Large intestine (tissue), 3 donors: ENCODE measurements around the gene PPP2R3A. TPM values are rescaled to one million over a fixed set of nuclear protein-coding genes. Genes with fewer than 3 reads are reported as not detected.

Experiments
- DNase-seq, 2 donors: peaks; one replicate each; pipeline versions ENCODE4 v3.0.0 to v3.0.0-alpha.2; 2013
- H3K27ac ChIP-seq: one replicate; pipeline ENCODE4 v1.5.1; 2013; ENCODE audit warnings: low read length
- H3K27me3 ChIP-seq: 2 replicates; pipeline ENCODE4 v1.6.1; 2013; ENCODE audit warnings: low read length; ENCODE audit not compliant: control insufficient read depth, insufficient read depth
- H3K36me3 ChIP-seq: 2 replicates; pipeline ENCODE4 v1.6.1; 2013; ENCODE audit warnings: low read length; ENCODE audit not compliant: control insufficient read depth, insufficient read depth
- H3K4me1 ChIP-seq: one replicate; pipeline ENCODE4 v1.6.1; 2013; ENCODE audit warnings: low read length; ENCODE audit not compliant: control insufficient read depth, insufficient read depth
- H3K4me3 ChIP-seq: one replicate; pipeline ENCODE4 v1.5.1; 2013; ENCODE audit warnings: low read length
- H3K9me3 ChIP-seq: one replicate; pipeline ENCODE4 v1.6.1; 2013; ENCODE audit warnings: mild to moderate bottlenecking, low read depth, low read length, moderate library complexity; ENCODE audit not compliant: control insufficient read depth
- WGBS: methylation state at CpG from one replicate; pipeline ENCODE4 v1.1.5; 2013; ENCODE audit warnings: low lambda C conversion rate; ENCODE audit not compliant: insufficient coverage; 5-methylcytosine and 5-hydroxymethylcytosine counted together
- polyA plus RNA-seq: library from polyadenylated mRNA; unstranded; fragments of 120-200 nt; gene quantifications from one replicate; pipeline ENCODE4 v1.2.1, GENCODE V29; 2013

PPP2R3A gene
- polyA plus RNA-seq, 1 donor = 7.4 TPM

DNA sequence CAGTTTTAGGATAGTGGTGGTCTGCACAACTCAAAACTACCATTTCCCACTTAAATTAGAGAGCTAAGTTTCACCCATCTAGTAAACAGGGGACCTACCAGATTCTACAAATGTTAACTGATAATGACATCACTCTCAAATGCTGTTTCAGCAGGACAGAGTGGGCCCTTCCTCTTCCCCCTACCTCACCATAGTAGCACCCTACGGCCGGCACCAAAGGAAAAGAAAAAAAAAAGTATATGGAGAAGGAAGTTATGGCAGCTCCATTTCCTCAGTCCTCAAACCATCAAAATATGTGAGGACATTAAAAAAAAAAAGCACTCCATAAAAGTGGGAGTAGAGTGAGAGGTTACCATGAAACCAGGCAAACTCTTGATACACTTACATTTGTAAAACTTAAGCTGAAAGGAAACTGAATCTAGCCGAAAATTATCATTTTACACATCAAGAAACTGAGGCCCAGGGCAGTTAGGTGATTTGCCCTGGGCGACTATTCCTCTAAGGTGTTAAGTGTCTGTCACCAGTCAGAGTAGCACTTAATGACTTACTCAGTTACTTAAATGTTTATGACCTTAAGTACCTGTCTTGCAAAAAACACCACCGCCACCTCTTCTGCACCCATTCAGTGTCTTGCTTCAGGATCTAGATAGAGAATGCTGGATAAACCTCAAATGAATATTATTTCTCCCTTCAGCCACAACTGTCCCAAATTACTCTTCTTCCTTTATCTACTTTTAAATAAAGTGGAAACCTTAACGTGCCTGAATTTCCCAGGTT lies 227.9 kb downstream of the PPP2R3A start:
- Histone ChIP-seq H3K4me3 (peak overlapping the region; percentile 87), H3K4me1 (peaks cover 8% of the 10 kb centered on the region), H3K27ac (peak overlapping the region; percentile 92), H3K36me3 (no peaks in the 10 kb centered on the region), H3K27me3 (no peaks in the 10 kb centered on the region), H3K9me3 (no peaks in the 10 kb centered on the region)
- DNase-seq = peak in 1 of 2 donors; percentile 35
- 0% methylated on average over 1 of the region's 6 CpGs for WGBS

DNA sequence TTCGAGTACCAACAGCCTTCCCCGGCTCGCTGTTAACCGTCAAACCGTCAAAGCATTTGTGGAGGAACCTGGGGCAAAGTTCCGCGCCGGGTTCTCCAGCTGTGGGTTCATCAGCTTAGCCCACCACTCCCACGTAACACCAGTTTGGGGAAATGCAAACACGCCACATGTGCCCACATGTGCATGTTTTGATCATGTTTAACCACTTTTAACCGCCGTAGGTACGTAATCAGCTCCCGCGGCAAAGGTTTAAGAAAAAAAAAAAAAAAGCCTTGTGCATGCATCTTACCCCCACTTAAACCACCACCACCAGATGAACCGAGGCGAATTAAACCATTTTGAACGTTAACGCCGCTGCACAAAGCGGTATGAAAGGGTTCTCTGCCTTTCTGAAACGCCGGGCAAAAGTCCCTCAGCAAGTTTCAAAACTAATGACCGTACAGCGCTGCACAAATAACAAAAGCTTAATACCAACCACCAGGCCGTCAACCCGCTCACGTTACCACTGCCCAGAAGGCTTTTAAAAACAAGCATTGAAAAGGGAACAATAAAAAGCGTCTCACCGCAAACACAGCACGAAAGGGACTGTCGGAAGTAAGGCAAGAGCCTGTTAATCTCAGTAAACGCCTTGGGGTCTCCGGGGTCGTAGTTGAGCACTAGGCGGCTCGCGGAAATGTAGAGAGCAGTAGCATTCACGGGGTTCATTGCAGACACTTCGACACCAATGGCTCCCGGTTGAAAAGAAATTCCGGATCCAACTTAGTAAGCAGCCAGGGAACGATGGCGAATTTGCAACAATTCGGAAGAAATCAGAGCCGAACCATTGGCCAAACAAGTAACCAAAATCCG lies 229.1 kb downstream of the PPP2R3A start:
- Histone ChIP-seq H3K4me3 (peak overlapping the region; percentile 87), H3K27ac (peak overlapping the region; percentile 92), H3K9me3 (no peaks in the 10 kb centered on the region), H3K27me3 (no peaks in the 10 kb centered on the region), H3K36me3 (no peaks in the 10 kb centered on the region), H3K4me1 (peaks cover 8% of the 10 kb centered on the region)
- 3% methylated on average over 6 of the region's 47 CpGs for whole genome bisulfite sequencing
- DNase-seq = peak; percentile 14 to 55

GRCh38 chr3:136195258-136196063 lies 229.9 kb downstream of the PPP2R3A start:
- Histone ChIP-seq H3K9me3 (no peaks in the 10 kb centered on the region), H3K4me3 (peak overlapping the region; percentile 87), H3K36me3 (no peaks in the 10 kb centered on the region), H3K27me3 (no peaks in the 10 kb centered on the region), H3K27ac (peak overlapping the region; percentile 92), H3K4me1 (peaks cover 8% of the 10 kb centered on the region)
- no CpG with 5 or more reads among the region's 103 CpGs for WGBS
- peak; percentile 75 to 86 for DNase-seq

- peak within 1 kb of the TSS; percentile 92 for H3K27ac ChIP-seq
- DNase-seq = no peak
- no peaks in the 10 kb centered on the region for H3K27me3 ChIP-seq
- H3K4me1 ChIP-seq = peaks cover 8% of the 10 kb centered on the region
- no peaks in the 10 kb centered on the region for H3K36me3 ChIP-seq
- WGBS = no CpG with 5 or more reads among the region's 37 CpGs
- peak within 1 kb of the TSS; percentile 87 for H3K4me3 ChIP-seq
- H3K9me3 ChIP-seq = no peaks in the 10 kb centered on the region
Observed at GRCh38 chr3:136196064-136196400, 230.5 kb downstream of the PPP2R3A start, which contains the start of gene MSL2. TSS of gene MSL2 (minus strand) at chr3:136196335. CDS start at chr3:136195113, 1,222 bp downstream.

DNA sequence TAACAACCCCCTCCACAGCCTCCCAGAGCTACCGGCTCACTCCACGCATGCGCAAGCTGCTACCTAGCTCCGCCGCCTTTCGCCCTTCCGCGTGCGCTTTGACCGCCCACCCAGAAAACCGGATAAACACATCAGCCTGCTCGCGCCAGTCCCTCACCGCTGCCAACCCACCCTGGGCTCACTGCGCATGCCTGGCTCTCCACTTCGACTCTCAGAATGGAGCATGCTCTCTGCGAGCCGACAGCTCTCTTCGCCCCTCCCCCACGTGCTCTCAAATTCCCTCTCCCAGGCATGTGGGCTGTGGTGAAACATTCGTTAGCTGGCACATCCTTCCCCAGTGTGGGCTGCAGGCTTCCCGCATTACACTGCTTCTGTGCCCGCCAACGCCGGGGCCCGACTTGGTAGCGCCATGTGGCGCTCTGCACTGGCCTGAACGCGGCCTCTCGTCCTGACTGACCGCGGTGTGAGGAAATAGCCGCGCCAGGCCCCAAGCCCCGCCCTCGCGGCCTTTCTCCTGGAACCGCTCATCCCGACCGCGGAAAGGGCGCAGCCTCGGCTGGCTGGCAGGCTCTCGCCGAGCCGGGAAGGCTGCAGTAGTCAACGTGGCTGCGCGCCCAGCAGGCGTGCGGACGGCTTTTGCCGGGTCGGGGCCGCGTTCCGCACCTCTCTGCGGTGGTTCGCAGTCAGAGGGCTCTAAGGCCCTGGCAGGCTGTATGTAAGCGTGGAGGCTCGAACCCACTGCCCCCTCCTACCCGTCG lies 231.1 kb downstream of the PPP2R3A start:
- H3K4me1 ChIP-seq = peaks cover 8% of the 10 kb centered on the region
- no peaks in the 10 kb centered on the region for H3K36me3 ChIP-seq
- no peaks in the 10 kb centered on the region for H3K9me3 ChIP-seq
- WGBS = no CpG with 5 or more reads among the region's 64 CpGs
- H3K4me3 ChIP-seq = peak overlapping the region; percentile 87
- H3K27me3 ChIP-seq = no peaks in the 10 kb centered on the region
- peak; percentile 100 for DNase-seq
- H3K27ac ChIP-seq = peak overlapping the region; percentile 92

DNA sequence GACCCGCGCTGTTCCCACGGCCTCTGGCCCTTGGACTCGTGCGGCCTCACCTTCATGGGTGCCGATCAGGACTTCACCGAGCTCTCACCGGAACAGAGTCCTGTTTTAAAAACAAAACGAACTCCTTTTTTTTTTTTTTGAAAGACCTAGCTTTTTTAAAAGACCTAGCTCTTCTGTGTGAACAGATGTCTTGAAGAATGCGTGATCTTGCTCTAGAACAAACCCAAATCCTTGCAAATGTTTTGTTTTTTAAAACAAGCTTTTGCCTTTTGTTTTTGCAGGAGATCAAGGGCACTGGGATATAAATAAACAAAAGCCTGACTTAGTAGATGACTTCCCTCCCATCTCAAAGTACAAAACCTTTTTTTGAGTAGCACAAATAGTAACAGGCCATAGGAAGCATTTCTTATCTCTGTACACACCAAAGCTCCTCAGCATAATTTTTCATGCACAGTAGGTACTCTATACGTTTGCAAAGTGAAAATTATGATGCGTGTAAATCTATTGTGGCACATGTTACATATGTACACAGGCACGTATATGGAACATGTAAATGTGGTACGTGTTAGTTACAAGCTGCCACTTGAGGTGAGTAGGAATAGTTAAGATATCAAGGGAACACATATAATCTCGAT lies 231.7 kb downstream of the PPP2R3A start:
- Histone ChIP-seq H3K9me3 (no peaks in the 10 kb centered on the region), H3K27ac (peak overlapping the region; percentile 92), H3K27me3 (no peaks in the 10 kb centered on the region), H3K4me1 (peaks cover 8% of the 10 kb centered on the region), H3K36me3 (no peaks in the 10 kb centered on the region), H3K4me3 (peak overlapping the region; percentile 87)
- WGBS = 31% methylated on average over 7 of the region's 15 CpGs
- DNase-seq = peak in 1 of 2 donors; percentile 61

Other genes starting within 250 kb of the PPP2R3A start
- gene MSL2, start 230.6 kb downstream of the PPP2R3A start, polyA plus RNA-seq = 29.3 TPM